Hindlimb muscle (tissue), 1 donor: ENCODE data around the gene E2F1. TPM values are rescaled to one million over a fixed set of nuclear protein-coding genes. Genes with fewer than 3 reads are reported as not detected.

ENCODE experiments used
- DNase-seq: peaks from one replicate; pipeline ENCODE4 v3.0.0-alpha.2; 2013
- polyA plus RNA-seq: library from polyadenylated mRNA; unstranded; fragments of 120-200 nt; gene quantifications from one replicate; pipeline ENCODE4 v1.2.1, GENCODE V29; 2013; ENCODE audit not compliant: insufficient read length

The E2F1 gene
- polyA plus RNA-seq, 1 donor = 10.2 TPM

DNA sequence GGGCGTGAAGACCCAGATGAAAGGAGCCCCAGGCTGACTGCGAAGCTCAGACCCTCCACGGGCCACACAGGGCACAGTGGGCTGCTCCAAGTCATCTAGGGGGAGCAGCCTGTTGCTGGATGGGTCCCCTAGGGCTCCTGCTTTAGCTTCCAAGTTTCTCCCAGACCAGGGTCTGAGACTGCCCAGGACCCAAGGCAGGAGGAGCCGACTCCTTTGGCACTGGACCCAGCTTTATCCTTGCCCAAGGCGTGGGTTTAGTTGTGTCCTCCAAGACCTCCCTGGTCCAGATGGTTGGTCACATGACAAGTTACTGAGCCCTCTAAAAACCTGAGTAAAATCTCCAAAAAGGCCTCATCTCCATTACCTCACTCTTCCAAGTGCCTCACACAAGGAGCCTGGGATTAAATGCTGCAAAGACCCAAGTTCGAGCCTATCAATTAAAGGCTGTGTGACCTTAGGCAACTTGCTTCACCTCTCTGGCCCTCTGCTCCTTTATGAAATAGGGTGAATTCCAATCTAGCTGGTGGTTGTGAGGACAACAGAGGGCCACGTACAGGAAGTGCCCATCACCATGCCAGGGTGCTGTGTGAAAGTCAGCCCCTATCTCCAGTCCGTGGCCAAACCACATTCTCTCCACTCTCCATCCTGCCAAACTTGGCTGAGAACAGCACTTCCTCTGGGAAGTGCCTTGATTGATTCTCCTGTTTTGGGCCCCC is 14.5 kb downstream of the E2F1 start:
- DNase-seq = no peak

DNA sequence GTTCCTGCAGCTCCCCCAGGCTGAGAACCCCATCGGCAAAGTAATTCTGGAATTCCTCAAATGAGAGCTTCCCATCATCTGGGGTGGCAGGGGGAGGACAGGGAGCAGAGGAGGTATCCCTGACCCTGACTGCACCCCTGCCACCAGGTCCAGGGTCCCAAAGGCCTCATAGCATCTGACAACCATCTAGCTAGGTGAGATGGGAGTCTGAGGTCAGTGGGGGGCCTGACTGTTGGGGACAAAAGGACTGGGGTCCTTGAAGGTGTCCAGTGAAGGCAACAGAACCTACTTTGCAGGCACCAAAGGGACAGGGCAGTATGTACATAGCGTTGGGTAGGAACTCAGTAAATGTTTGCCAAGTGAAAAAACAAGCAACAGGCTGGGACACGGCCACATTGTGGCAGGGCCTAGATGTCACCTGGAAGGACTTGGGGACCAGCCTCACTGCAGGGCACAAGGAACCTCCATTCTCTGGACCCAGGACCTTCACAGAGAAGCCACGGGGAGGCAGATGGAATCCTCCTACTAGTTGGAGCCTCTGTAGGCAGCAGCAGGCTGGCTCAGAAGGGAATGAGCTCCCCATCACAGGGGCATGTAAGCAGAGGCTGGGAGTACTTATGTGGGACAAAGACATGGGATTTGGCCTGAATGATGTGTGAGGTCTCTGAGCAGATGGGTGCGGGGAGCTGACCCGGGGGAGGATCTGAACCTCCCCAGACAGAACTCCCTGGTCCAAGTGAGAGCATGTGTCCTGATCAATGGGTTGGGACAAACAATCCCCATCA is 15.3 kb downstream of the E2F1 start:
- no peak for DNase-seq

DNA sequence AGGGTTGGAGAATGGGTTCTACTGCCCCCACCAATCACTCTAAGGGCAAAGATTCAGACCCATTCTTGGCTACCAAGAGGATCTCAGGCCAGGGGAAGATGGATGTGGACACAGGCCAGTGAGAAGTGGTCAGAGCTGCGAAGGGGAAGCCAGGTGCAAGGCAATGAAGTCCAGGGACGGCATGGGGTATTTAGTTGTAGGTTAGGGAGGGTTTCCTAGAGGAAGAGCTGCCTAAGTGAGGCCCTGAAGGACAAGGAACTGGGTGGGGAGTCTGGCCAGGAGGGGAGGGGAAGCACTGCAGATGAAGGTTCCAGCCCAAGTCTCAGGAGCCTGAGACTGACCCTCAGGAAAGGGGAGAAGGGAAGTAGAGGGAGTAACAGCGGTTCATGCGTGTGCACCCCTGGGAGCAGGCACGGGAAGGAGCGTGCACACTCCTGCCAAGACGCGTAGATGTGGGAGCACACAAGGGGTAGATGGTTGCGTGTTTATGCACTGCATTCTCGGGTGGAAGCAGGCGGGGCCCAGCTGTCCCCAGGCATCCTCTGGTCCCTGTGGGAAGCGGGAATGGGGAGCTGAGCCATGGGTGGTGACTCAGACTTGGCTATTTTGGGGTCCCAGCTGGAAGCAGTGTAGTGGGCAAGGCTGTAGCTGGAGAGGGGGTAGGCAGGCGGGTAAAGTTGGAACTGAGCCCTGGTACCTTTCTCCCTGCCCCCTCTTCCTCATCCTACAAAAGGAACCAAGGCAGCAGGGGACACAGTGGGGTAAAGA is 16.1 kb downstream of the E2F1 start:
- no peak for DNase-seq

DNA sequence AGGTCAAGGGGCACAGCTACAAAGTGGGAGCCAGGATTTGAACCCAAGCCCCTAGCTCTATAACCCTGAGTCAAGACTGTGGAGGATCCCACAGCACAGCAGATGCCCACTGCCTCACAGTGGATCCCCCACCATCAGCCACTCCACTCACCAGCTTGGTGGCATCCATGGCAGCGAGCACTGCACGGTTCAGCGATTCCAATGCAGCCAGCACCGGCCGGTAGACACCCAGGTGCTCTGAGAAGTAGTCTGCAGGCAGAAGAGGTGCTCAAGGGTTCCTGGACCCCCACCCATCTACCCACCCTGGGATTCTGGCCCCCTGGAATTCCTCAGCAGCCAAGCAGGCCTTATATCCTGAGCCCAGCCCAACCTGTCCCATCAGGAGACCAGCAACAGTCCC is 17.0 kb downstream of the E2F1 start:
- DNase-seq = no peak

DNA sequence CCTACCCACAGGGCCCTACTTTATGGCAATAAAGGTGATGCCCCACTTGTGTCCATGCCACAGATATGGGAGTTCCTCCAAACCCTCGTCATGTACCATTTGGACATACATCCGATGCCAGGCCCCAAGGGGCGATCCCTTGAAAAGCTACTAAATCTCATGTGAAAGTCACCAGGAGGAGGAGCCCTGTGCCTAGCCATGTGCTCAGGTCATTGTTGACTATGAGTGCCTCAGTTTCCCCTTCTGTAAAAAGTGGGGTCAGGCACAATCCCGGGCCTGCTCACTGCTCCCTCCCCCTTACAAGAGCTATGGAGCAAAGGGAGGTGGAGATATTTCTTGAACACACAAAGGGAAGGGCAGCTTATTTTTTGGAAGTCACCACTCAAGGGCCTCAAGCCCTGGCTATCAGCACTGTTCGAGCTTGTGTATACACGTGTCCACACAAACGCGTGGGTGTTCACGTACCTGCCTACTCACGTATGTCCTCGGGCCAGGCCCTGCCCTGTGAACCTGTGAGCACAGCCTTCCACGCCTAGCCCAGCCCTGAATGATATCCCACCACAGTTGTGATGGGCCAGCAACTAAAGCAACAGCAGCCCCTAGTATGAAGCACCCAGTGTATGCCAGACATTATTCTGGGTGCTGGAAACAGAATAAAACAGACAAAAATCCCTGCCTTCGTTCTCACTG is 17.6 kb downstream of the E2F1 start:
- DNase-seq = no peak

DNA sequence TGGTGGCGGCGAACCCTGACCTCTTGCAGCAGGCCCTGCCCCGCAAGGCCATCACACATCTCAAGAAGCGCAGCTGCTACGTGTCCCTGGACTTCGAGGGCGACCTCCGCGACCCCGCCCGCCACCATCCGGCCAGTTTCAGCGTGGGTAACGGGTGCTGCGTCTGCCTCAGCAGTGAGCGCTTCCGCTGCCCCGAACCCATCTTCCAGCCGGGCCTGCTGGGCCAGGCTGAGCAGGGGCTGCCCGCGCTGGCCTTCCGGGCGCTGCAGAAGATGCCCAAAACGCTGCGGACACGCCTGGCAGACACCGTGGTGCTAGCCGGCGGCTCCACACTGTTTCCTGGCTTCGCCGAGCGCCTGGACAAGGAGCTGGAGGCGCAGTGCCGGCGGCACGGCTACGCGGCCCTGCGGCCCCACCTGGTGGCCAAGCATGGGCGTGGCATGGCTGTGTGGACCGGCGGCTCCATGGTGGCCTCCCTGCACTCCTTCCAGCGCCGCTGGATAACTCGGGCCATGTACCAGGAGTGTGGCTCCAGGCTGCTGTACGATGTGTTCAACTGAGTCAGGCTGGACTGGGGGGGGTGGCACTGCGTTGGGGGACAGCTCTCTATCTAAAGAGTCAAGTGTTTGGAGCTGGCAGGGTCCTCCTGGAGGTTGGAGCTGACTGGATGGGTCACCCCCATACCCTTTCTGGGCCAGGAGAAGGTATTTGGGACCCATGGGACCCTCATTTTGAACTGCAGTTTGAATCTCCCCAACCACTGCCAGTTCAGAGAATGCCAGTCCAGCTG is 18.3 kb downstream of the E2F1 start:
- peak; percentile 84 for DNase-seq

DNA sequence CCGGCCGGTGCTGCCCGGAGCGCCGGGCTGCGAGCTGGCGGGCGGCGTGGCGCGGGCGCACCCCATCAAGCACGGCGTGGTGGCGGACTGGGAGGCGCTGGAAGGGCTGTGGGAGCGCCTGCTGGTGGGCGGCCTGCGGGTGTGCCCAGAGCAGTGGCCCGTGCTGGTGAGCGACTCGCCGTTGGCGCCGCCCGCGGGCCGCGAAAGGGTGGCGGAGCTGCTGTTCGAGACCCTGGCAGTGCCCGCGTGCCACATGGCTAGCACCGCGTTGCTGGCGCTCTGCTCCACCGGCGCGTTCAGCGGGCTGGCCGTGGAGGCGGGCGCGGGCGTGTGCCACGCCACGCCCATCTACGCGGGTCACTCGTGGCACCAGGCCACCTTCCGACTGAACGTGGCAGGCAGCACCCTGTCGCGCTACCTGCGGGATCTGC is 18.9 kb downstream of the E2F1 start:
- no peak for DNase-seq

DNA sequence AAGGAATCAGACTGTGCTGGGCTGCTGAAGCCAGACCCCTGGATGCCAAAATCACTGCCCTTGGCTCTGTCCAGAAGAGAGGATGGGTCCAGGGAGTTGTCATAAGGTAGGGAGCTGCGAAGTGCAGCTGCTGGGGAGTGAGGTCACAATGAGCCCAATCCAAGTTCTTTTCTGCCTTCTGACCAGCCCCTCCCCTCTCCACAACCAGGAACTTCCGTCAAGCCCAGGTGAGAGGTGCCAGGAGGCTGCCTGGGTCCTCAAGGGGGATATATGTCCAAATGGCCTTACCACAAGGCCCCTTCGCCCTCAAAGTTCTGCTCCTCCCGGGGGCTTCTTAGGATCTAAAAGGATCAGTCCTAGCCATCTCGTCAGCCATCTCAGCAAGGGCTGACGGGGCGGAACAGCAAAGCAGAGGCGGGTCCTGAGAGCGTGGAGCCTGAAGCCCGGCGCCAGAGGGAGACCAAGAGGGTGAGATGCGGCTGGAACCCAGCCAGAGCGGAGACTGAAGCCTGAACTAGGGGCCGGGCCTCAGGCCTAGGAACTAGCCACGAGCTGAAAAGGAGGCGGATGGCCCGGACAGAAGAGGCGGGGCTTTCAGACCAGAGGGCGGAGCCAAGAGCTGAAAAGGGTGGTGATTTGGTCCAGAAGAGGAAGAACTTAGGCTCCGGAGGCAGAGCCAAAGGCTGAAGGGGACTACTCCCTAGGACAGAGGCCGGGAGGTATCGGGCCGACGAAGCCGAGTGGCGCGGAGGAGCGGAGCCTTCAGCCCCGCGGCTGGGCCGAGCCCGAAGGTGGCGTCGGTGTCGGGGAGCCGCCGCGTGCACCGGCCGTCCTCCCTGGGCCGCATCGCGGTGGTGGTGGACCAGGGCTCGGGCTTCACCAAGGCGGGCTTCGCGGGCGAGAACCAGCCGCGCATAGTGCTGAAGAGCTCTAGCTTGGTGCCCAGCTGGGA is 19.6 kb downstream of the E2F1 start, which contains the start of gene ACTL10:
ACTL10 (plus strand) TSS at position 651 of the 952 bp plus-strand sequence. CDS start 555 bp downstream, outside the sequence.
- peak; percentile 89 for DNase-seq

DNA sequence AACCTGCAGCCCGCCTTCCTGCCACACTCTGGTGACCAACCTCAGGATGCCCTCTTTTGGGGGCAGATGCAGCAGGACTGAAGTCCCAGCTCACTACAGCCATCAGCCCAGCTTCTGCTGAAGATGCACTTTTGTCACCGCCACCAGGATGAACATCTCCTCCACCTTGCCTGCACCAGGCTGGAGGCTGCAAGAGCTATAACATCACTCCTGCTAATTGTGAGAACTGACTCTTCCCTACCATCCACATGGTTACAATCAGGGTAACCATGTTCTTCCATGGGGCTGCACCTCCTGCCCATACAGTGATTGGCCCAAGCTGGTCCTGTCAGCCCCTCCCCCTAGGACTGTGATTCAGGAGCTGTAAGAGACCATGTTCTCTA is 21.4 kb downstream of the E2F1 start:
- DNase-seq = no peak

DNA sequence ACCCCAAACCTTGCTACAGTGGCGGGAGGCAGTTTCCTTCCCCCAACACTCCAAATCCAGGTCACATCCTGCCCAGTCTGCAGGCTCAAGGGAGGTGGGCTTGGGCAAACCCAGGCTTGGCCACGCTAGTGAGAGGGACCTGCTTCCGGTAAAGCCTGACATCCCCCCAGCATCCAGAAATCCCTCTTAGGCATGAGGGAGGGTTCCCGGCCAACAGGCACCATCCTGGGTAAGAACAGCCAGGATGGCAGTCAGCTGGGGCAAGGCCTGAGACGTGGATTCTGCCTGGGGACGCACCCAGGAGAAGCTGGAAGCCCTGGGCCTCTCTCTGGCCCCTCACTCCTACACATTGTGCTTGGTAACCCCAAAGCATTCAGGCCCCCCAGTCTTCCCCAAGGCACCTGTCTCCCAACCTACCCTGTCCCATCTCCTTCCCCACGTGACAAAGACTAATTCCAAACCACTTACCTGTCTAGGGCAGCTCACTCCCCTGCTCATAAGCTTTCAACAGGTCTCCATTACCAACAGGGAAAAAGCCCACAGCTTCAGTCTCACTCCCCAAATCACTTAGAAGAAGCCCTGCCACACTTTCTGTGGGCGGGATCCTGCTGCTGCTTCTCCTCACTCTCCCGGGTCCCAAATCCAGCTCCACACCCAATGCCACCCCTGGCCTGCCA is 22.0 kb downstream of the E2F1 start:
- DNase-seq = no peak

DNA sequence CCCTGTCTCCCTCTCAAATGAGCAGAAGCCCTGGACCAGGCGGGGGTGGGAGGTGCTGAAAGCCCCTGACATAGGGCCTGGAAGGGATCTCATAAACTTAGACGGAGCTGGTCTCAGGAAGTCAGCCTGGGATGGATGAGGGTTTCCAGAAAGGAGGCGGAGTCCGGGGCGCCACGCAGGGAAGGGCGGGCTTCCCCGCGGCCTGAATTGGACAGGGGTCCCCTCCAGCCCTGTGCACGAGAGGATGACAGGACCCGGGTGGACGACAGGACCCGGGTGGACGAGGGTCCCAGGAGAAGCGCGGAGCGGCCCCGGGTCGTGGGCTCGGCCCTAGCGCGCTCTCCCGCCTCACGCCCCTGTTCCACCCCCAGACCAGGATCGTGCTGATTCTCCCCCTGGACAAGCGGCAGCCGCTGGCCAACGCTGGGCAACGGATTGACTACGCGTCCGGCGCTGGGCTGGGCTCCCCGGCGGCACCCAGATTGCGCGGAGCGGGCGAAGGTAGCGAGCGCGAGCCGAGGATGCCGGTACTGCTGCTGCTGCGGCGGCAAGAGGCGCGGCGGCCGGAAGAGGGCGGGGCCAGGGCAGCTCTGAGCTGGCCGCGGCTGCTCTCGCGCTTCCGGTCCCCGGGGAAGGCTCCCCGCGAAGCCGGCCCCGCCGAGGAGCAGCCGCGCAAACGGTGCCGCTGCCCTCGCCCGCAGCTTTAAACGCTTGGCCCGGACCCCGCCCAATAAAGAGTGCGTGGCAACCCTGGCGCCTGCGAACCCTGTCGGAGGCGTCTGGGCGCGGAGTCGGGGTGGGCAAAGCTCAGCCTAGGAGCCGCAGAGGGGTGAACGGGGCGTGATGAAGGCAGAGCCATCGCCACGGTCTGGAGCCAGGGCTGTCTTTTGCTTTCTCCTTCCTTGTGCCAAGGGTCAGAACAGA is 22.8 kb downstream of the E2F1 start:
- peak; percentile 78 for DNase-seq

DNA sequence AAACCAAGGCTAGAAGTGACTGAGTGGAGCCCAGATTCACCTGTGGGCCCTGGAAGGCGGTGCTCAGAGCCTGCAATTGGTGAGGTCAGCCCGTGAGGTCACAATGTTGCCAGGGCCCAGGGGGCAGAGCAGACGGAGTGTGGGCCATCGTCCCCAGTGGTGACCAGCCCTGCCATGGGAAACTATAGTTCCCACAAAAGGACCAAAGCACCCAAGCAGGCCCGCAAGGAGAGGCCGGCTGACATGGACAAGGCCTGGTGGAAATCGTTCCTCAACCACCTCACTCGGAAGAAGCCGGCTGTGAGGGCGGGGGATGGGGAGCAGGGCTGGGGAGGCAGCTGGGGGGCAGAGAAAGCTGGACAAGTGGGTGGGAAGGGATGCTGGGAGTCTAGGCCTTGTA is 24.0 kb downstream of the E2F1 start, which contains the start of gene C20orf144:
C20orf144 (plus strand) TSS at position 156 of the 400 bp plus-strand sequence; CDS start at position 175, 19 bp downstream.
- DNase-seq = no peak

DNA sequence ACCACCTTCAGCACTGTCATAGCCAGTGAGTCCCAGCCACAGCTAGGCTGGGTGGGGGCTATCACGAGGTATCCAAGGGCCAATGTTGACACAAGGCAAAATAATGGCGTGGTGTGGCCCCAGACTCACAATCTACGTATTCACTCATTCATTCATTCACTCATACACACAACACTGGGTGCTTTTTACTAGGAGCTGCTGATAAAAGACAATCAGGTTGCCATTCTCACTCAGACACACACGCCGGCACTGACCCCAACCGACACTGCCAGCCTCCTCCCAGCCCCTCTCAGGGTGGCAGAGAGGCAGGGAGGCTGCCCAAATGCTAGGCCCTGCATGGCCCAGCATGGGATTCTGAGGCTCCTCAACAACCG is 25.5 kb downstream of the E2F1 start:
- DNase-seq = no peak

DNA sequence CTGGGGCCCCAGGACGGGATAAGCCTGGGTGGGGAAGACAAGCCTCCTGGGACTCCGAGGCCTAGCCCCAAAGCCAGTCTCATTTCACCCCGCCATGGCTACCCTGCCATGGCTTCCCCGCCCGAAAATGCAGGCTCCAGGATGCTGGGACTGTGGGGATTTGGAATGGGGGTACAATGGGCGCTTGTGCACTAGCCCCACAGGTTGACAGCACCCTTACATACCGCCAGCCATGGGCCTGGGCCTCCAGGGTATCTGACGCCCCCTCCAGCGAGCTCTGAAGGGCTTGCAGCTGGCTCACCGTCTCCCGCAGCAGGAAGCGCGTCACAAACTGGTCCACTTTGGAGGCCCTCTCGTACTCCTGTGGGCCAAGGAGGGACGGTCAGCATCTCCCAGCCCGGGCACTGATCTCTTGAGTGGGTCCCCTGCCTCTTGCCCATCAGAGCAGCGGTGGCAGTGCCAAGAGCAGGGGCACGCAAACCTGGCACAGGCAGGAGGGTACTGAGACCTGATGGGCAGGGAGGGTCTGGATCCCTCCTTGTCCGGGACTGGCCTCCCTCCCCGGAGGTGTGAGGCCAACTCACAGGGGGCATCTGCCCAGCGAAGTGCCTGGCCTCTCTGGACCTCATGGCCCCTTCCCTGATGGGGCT is 26.0 kb downstream of the E2F1 start:
- no peak for DNase-seq

DNA sequence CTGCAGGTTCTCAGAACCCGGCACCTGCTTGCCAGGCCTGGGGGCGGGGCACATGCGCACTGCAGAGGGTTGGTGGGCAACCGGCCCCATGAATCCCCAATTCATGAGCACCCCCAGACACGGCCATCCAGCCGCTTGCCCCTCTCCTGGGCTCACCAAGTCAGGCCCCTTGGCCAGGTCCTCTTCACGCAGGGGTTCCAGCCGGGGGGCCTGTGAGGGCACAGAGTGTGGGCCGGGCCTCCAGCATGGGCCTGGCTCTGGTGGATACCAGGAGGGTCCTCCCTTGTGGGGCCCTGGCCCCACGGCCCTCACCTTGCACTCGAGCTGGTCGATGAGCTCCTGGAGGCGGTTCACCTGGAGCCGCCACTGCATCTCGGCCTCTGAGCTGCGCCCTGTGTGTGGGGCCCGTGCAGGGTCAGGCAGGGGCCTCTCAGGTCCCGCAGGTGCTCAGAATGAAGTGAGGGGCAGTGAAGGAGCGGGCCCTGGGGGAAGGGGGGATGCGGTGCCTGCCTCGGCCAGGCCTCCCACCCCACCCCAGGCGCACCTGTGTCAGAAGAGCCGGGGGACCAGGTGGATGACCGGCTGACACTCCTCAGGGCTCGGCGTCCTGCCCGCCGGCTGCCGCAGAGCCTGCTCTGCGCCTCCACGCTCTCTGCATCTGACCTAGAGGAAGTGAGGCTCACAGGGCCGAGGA is 26.7 kb downstream of the E2F1 start:
- DNase-seq = no peak

DNA sequence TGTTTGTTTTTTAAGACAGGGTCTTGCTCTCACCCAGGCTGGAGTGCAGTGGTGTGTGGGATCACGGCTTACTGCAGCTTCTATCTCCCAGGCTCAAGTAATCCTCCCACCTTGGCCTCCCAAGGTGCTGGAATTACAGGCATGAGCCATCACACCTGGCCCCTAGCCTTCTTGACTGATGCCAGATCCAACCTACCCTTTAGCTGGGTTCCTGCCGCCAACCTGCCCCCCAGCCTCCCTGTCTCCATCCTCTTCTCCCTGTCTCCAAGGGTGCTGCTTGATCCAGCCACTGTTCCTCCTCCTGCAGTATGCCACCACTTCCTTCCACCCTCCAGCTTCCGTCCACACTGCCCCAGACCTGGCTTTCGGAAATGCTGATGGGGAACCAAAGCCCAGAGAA is 27.3 kb downstream of the E2F1 start:
- DNase-seq = no peak

DNA sequence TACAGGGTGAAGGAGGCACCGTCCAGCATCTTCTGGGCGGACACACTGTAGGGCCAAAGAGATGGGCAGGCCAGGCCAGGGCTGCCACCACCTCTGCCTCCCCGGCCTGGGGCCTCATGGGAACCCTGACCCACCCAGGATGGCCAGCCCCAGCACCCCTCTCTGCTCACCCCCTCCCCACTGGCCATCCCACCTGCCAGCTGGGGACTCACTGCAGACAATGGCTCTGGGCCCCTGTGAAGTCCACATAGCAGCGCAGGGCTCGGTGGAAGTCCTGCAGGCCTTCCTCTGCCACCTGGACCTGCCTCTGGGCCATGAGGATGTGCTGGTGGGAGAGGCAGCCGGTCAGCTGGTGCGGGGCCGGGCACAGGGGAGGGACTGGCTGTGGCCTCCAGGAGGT is 27.7 kb downstream of the E2F1 start:
- DNase-seq = no peak

DNA sequence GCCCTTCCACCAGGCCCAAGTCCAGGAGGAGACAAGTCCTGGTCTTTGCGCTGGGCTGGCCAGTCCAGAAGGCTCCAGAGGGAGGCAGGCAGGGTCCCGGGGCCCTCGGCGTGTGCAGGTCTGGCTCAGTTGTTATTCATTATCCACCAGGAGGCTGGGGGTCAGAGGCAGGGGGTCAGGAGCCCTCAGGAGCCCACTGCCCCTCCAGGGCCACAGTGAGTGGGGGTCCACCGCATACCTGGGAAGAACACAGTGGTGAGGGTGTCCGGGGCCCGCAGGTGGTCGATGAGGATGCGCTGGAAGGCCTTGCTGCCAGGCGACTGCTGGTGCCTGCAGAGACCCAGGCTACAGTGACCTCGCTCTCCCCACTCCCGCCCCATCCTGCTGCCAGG is 28.5 kb downstream of the E2F1 start:
- DNase-seq = no peak
